HAP-1 (cell line): ENCODE data around the gene SHISA5.
"Not testable (repeated sequence)": the region's sequence is repeated elsewhere in the genome, so short reads cannot be mapped to it uniquely, and the experiment has no call there.

Source experiments
- DNase-seq, 2 experiments: peaks; one replicate each; pipeline ENCODE4 v3.0.0-alpha.2; 2016 to 2020; ENCODE audit warnings: low spot score in 2 of 2
- H3K27me3 ChIP-seq: fragments of 250-450 bp; sonication (Bioruptor Pico); 2 replicates; pipeline ENCODE4 v1.5.1; 2020; ENCODE audit warnings: low read depth, mild to moderate bottlenecking, moderate library complexity
- H3K36me3 ChIP-seq: fragments of 250-450 bp; sonication (Bioruptor Pico); replicated peaks from 2 replicates; pipeline ENCODE4 v1.5.1; 2020; ENCODE audit warnings: mild to moderate bottlenecking
- H3K4me1 ChIP-seq: fragments of 250-450 bp; sonication (Bioruptor Pico); 2 replicates; pipeline ENCODE4 v1.5.1; 2020; ENCODE audit warnings: mild to moderate bottlenecking
- H3K4me3 ChIP-seq: fragments of 250-450 bp; sonication (Bioruptor Pico); 2 replicates; pipeline ENCODE4 v1.5.1; 2020; ENCODE audit warnings: mild to moderate bottlenecking, moderate library complexity
- H3K9me3 ChIP-seq: fragments of 250-450 bp; sonication (Bioruptor Pico); 2 replicates; pipeline ENCODE4 v1.5.1; 2020; ENCODE audit warnings: mild to moderate bottlenecking, moderate library complexity
- in situ Hi-C: fragments of 300-500 bp; cut with MboI; formaldehyde crosslinking; loops from 3 replicates; pipeline ENCODE4 v1.14.3; 2020; ENCODE audit warnings: low sequenced_read_pairs, inconsistent platforms, mixed read lengths

The SHISA5 gene

GRCh38 chr3:48478626-48479555 lies 25.1 kb downstream of the SHISA5 start:
- no peaks in the 10 kb centered on the region for H3K9me3 ChIP-seq
- no peak for DNase-seq
- H3K4me1 ChIP-seq: peaks cover 4% of the 10 kb centered on the region; the same call in 1 of the 2 replicates
- H3K27me3 ChIP-seq: no peaks in the 10 kb centered on the region
- in situ Hi-C loops: no loop called here
- no peak overlapping the region for H3K4me3 ChIP-seq
- H3K36me3 ChIP-seq: no peaks in the 10 kb centered on the region

DNA sequence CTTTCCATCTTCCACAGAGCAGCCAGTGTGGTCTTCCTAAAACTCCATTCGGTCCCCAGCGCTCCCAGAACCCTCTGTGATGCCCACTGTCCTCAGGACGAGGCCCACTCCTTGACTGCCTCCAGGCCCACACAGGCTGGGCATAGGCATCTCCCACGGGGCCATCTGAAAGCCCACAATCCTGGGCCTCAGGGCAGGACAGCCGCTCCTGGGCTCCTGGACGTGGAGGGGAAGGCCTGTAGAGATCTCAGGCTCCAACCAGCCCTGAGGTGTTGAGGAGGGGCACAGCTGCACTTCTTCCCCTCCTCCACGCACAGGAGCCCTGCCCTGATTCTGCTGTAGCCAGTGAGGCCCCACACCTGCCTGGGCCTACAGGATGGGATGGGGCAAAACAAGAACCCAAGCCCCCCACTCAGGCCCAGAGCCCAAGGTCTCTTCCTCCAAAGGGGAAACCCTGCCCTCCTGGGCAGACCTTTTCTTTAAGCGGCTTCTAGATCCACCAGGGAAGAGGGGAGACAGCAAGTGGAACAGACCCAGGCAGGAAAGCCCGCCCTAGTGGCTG lies 25.9 kb downstream of the SHISA5 start:
- H3K4me3 ChIP-seq: no peak overlapping the region
- no peaks in the 10 kb centered on the region for H3K27me3 ChIP-seq
- H3K9me3 ChIP-seq: no peaks in the 10 kb centered on the region
- no peak for DNase-seq
- no peaks in the 10 kb centered on the region for H3K36me3 ChIP-seq
- peaks cover 10% of the 10 kb centered on the region for H3K4me1 ChIP-seq
- in situ Hi-C loops: no loop called here

- in situ Hi-C loops: no loop called here
- Histone ChIP-seq H3K4me3 (no peak overlapping the region), H3K36me3 (no peaks in the 10 kb centered on the region), H3K27me3 (no peaks in the 10 kb centered on the region), H3K4me1 (peaks cover 18% of the 10 kb centered on the region), H3K9me3 (no peaks in the 10 kb centered on the region)
- DNase-seq: no peak
These were observed 27.4 kb downstream of the SHISA5 start for GRCh38 chr3:48476426-48477053.

- Histone ChIP-seq H3K9me3 (no peaks in the 10 kb centered on the region), H3K4me3 (no peak overlapping the region), H3K27me3 (no peaks in the 10 kb centered on the region), H3K36me3 (no peaks in the 10 kb centered on the region), H3K4me1 (peaks cover 18% of the 10 kb centered on the region)
- no peak for DNase-seq
- in situ Hi-C loops: no loop called here
These were observed 28.8 kb downstream of the SHISA5 start for GRCh38 chr3:48475188-48475587.

- DNase-seq: peak in 1 of 2 experiments; percentile 48
- no peaks in the 10 kb centered on the region for H3K27me3 ChIP-seq
- H3K9me3 ChIP-seq: no peaks in the 10 kb centered on the region
- in situ Hi-C loops: no loop called here
- peaks cover 2% of the 10 kb centered on the region for H3K36me3 ChIP-seq
- H3K4me3 ChIP-seq: no peak overlapping the region
- peaks cover 18% of the 10 kb centered on the region for H3K4me1 ChIP-seq
These were observed 29.4 kb downstream of the SHISA5 start for GRCh38 chr3:48474619-48475018.

DNA sequence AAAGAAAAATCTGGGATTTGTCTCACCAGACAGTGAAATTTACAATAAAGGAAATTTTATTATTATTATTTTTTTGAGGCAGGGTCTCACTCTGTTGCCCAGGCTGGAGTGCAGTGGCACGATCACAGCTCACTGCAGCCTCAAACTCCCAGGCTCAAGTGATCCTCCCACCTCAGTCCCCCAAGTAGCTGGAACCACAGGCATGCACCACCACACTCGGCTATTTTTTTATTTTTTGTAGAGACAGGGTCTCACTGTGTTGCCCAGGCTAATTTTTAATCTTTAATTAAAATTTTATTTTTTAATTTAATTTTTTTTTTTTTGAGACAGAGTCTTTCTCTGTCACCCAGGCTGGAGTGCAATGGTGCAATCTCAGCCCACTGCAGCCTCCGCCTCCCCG lies 29.9 kb downstream of the SHISA5 start:
- H3K9me3 ChIP-seq, H3K27me3 ChIP-seq, H3K4me3 ChIP-seq, in situ Hi-C loops, H3K36me3 ChIP-seq, DNase-seq: not testable (repeated sequence)
- peaks cover 18% of the 10 kb centered on the region for H3K4me1 ChIP-seq

DNA sequence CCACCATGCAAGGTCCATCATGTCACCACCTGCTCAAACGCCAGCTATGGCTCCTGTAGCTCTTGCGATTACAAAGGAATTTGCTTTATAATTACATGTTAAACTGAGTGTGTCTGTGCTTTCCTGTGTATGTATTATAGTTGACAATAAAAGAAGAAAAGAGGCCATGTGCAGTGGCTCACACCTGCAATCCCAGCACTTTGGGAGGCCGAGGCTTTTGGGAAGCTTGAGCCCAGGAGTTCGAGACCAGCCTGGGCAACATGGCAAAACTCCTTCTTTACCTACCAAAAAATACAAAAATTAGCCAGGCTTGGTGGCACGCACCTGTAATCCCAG lies 30.4 kb downstream of the SHISA5 start:
- no peak for DNase-seq
- Histone ChIP-seq H3K9me3 (no peaks in the 10 kb centered on the region), H3K4me1 (peaks cover 18% of the 10 kb centered on the region), H3K4me3 (peak overlapping the region; percentile 62), H3K36me3 (peaks cover 12% of the 10 kb centered on the region), H3K27me3 (no peaks in the 10 kb centered on the region)
- in situ Hi-C loops: no loop called here

DNA sequence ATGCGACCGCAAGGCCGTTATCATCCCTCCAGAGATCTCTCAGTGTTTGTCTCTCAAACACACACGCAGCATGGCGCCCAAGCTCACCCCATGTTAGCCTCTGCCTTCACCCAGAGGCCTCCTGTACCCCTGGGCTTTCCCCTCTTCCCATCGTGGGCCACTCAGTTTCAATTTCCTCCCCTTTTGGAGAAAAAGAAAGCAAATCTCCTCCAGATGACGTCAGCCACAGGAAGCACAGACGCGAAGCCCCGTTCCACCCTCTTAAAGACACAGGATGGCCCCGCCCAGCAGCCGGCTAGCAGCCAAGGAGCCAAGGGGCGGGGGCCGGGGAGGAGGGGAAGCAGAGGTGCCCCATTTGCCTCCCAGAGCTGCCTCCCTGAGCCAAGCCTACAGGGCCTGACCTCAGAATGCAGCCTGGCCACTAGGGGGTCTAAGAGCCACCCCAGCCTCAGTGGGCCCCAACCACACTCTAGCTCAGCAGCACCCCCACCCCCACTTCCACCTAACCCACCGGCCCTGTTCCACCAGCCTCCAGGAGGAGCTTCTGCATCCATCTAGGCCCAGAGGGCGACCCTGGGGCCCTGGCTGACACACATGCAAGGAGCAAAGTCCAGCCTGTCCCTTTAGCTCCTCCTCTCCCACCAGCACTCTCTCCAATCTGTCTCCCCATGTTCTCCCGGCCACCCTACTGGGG lies 30.9 kb downstream of the SHISA5 start:
- Histone ChIP-seq H3K4me3 (peak overlapping the region; percentile 62), H3K4me1 (peaks cover 18% of the 10 kb centered on the region), H3K27me3 (no peaks in the 10 kb centered on the region), H3K36me3 (peaks cover 17% of the 10 kb centered on the region), H3K9me3 (no peaks in the 10 kb centered on the region)
- peak; percentile 93 to 98 for DNase-seq
- in situ Hi-C loops: no loop called here

DNA sequence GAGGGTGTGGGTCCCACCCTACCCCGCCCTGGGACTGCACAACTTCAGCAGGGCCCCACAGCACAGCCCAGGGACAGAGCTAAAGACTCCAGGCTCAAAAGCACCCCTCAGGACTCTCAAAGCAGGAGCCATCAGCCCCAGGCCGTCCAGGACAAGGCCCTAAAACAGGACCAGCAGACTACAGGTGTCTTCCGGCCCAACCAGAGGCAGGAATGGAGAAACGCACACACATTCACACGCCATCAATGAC lies 31.4 kb downstream of the SHISA5 start:
- DNase-seq: no peak
- in situ Hi-C loops: no loop called here
- peak overlapping the region; percentile 62 for H3K4me3 ChIP-seq

DNA sequence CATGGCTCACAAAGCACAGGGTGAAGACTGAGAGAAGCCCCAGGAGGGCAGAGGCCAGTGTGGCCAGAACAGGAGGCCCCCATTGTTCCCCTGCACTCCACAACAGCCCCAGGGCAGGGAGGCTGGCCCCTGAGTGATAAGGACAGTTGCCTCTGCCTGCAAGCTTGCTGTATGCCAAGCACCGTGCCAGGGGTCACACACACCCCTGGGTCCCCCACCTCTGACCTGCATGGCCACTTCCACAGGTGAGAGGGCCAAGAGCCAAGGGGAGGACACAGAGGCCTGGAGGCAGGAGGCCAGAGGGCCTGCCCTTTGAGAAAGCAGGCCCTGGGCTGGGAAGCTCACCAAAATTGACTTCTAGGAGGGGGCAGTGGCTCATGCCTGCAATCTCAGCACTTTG lies 33.7 kb downstream of the SHISA5 start:
- Histone ChIP-seq H3K36me3 (peaks cover 43% of the 10 kb centered on the region), H3K9me3 (no peaks in the 10 kb centered on the region), H3K4me3 (no peak overlapping the region), H3K4me1 (peaks cover 25% of the 10 kb centered on the region), H3K27me3 (no peaks in the 10 kb centered on the region)
- in situ Hi-C loops: no loop called here
- DNase-seq: no peak

More for the DNA sequence above, 31.4 kb downstream of the SHISA5 start:
- Histone ChIP-seq H3K27me3 (no peaks in the 10 kb centered on the region), H3K9me3 (no peaks in the 10 kb centered on the region), H3K36me3 (peaks cover 22% of the 10 kb centered on the region), H3K4me1 (peaks cover 18% of the 10 kb centered on the region)

DNA sequence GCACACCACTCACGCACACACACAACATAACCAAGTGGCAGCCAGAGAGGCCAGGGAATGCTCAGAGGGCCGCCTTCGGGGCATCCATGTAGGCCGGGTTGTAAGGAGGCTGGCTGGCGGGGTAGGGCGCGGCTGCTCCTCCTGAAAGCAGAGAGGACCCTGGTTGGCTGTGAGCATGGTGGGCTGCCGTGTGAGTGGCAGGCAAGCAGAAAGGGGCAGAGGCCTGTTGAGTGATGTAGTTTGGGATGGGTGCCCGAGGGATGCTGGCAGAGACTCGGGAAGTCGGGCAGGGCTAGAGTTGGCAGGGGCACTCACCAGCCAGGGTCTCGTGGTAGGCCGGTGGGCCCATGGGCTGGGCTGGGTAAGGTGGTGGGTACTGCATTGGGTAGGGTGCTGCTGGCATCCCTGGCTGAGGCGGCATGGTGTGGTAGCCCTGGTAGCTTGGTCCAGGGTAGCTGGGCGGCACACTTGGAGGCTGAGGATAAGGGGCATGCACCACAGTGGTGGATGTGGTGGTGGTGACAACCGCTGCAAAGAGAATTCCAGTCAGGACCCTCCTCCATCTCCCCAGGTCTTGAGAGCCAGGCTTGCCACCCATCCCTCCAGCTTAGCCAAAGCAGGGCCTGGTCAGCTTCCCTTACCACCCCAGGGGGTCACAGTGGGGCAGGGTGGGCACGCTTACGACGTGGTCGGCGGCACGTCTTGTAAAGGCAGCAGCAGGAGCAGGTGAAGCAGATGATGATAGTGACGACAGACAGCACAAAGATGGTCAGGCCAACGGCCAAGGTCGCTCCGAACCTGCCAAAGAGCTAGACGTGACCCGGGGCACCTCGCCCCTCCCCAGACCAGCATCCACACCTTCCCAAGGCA lies 34.7 kb downstream of the SHISA5 start:
- Histone ChIP-seq H3K4me1 (peaks cover 21% of the 10 kb centered on the region), H3K36me3 (peaks cover 46% of the 10 kb centered on the region), H3K9me3 (no peaks in the 10 kb centered on the region), H3K4me3 (no peak overlapping the region), H3K27me3 (no peaks in the 10 kb centered on the region)
- no peak for DNase-seq
- in situ Hi-C loops: no loop called here

DNA sequence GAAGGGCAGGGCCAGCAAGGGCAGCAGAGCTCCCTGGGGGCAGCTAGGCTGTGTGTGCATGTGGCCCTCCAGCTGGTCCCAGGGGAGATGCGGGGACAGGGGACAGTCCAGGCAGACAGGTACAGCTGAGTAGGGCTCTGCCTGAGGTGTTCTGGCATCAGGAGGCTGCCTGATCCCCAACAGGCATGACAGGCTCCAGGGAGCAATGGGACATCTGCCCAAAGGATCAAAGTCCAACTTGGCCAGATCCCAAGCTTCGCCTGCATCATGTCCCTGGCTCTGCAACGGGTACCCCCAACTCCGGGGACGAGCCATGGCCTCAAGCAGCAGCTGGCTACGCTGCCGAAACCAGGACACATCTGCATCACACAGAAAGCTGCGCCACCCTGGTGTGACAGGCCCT lies 35.6 kb downstream of the SHISA5 start:
- no peak for DNase-seq
- Histone ChIP-seq H3K4me1 (peaks cover 17% of the 10 kb centered on the region), H3K9me3 (no peaks in the 10 kb centered on the region), H3K27me3 (no peaks in the 10 kb centered on the region), H3K36me3 (peaks cover 46% of the 10 kb centered on the region), H3K4me3 (no peak overlapping the region)
- in situ Hi-C loops: no loop called here

DNA sequence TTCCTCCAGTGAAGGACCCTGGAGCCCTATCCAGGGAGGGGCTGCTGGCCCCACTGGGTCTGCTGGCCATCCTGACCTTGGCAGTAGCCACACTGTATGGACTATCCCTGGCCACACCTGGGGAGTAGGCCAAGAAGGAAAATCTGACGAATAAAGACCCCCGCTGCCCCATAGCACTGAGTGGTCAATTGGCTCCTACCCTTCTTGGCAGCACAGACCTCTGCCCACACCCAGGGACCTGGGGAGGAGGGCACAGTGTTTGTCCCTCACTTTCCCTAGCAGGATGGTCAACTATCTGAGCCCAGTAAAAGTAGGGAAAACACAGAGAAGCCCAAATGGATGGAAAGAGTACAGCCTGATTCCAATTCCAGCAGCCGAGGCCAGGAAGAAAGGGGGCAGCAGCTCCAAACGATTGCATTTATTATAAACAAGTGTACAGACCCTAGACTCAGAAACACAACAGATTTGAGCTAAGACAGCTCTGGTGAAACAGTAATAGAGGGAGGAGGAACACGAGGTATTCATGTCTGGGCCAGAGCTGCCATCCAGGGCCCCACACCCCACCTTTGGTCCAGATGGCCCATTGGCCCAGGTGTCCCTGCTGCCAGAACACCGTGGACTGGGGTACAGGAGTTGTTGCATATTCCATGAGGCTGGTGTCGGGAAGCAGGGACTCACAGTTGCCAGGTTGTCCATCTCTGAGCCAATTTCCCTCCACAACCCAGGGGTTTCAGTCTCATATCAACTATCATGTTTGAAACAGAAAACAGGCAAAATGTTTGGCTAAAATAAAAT lies 36.3 kb downstream of the SHISA5 start:
- Histone ChIP-seq H3K36me3 (peaks cover 46% of the 10 kb centered on the region), H3K9me3 (no peaks in the 10 kb centered on the region), H3K4me1 (peaks cover 14% of the 10 kb centered on the region), H3K4me3 (no peak overlapping the region), H3K27me3 (no peaks in the 10 kb centered on the region)
- in situ Hi-C loops: no loop called here
- DNase-seq: no peak
